HG03025 (cell line): Measurements from ENCODE around the gene AGBL1.

Source experiments
- ATAC-seq: cut with Tn5 transposase; IDR thresholded peaks from one replicate; pipeline ENCODE4 v1.9.1; 2021; ENCODE audit warnings: mild to moderate bottlenecking, moderate library complexity; ENCODE audit not compliant: unreplicated experiment, low FRiP score

The AGBL1 gene

DNA sequence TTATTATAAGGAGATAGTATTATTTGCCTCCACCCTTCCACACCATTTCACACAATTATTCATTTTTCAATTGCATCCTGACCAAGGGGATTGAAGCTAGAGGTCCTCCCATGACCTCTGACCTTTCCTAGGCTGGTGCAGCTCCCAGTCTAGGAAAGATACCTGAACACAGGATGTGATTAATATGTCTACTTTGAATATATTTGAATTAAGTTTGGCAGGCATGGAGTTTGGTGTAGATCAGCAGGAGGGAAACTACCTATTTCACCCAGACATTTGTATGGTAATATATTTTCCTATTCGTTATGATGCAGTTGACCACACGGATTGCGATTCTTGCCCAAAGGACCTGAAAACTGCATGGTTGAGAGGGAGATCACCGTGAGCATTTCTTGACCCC lies 596.3 kb downstream of the AGBL1 start:
- ATAC-seq = no peak

DNA sequence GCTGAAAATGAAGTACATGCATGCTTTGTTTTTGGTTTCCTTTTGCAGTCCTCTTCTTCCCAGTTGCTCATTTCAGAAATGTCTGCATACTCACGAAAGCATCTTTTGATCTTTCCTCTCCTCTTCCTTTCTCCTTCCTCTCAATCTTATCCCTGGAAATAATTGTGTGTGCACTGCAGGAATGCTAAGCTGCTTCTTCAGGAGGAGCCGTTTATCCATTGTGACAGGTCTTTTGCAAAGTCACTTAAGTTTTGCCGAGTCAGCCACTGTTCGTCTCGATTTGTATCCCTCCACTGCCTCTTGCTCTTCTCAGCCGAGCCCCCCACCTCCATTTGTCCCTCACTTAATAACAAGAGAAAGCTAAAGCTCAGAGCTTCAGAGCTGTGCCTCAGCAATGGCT lies 597.6 kb downstream of the AGBL1 start:
- ATAC-seq = no peak

DNA sequence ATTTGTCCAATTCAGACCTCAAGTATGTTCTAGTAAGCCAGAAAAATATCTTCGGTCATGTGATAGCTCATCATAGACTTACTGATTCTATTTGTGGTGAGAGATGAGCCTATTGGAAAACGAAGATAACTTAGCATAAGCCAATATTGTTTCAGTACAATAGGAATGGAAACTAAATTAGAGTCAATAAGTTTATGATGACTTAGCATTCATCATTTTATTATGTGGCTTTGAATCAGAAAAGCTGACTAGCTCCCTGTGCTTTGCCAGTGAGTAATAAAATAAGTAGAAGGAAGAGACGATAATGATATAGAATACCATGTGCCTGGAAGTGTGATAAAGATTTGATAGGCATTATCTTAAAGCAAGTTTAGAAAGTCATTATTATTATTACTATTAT lies 605.6 kb downstream of the AGBL1 start:
- no peak for ATAC-seq

DNA sequence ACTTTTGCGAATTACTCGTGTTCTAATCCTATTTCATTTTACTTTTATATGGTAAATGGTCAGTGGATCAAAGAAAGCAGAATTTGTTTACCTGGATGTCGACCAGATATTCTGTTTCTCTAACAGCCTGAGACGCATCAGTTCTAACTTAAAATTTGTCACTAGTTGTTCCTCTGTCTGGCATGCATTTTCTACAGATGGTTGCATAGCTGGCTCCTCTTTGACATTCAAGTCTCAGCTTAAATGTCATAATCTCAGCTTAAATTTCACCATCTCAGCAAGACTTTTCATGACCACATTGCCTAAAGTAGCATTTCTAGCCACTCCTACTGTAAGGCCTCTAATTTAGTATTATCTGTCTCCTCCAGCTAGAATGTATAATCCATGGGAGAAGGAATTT lies 609.3 kb downstream of the AGBL1 start:
- ATAC-seq = no peak

DNA sequence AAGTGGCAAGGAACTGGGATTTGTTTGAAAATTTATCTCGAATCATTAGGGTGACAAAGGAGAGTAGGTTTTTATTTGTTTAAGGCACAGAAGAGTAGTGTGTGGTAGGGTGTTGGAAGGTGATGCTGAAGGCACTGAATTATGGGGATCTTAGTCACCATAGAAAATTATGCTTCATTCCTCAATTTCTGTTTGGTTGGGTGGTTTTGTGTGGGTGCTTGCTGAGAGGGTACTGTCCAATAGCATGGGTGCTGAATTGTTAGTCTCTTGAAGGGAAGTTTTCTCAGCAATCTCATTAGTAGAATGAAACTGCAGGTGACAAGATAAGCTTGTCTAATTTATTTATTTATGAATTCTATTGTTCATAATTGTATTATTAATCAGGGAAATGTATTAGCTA lies 610.9 kb downstream of the AGBL1 start:
- ATAC-seq = no peak

DNA sequence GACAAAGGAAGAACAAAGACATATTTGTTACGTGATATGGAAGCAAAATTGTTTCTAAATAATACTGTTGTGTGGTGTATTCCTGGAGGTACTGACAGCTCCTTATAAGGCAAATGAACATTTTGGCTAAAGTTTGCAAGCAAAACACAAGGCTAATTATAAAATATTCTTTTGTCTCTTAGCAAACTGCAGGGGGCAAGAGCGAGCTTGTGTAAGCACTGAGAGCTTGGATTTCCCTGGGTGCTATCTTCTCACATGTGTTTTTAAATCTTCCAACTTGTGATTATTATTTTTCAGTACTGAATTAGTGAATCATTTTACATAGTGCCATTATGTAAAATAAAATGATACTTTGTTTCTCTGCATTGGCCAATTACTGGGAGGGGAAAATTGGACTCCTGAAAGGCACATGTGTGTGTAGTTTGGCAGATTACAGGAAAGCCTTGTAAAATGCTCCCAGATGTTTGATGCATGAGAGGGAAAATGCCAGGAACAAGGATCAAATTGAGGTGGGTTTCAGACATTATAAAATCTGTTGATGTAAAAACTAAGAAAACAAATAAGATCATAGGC lies 611.5 kb downstream of the AGBL1 start:
- no peak for ATAC-seq

DNA sequence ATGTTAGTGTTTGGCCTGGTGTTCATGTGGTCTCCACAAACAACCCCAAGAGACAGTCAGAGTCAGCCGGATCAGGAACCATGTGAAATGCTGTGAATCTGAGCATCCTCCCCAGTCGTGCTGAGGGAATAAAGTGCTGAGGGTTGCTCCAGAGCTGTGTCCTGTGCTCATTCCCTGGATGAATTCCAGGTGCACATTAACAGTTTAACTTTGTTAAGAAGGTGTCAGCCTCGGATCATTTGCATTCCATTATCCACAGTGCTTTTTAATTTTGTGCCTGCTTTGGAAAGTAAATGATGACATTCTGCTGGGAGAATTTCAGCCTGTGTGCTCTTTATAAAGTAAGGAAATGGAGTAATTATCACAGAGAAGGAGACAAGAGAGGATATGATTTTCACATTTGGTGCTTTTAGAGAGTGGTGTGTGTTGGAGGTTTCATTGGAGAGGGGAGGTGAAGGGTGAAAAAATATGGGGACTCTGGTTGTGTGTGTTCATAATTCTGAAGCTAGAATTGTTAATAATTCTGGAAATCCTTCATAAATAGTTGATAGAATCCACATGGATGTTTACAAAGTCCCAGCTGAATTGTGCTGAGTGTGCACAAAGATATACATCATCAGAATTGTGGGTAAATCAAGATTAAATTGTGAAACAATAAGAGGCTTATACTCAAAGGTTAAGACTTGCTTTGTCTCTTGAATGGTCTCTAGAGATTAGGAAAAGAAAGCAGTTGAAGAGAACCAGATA lies 621.4 kb downstream of the AGBL1 start:
- no peak for ATAC-seq

DNA sequence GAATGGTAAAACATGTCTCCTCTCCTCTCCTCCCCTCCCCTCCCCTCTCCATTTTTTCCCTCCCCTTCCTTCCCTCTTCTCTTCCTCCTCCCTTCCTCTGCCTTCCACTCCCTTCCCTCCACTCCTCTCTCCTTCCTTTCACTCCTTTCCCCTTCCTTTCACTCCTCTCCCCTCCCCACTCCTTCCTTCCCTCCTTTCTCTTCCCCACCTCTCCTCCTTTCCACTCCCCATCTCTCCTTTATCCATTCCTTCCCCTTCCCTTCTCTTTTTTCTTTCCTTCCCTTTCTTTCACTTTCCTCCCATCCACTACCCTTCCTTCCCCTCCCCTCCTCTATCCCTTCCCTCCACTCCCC lies 621.9 kb downstream of the AGBL1 start:
- ATAC-seq = no peak

DNA sequence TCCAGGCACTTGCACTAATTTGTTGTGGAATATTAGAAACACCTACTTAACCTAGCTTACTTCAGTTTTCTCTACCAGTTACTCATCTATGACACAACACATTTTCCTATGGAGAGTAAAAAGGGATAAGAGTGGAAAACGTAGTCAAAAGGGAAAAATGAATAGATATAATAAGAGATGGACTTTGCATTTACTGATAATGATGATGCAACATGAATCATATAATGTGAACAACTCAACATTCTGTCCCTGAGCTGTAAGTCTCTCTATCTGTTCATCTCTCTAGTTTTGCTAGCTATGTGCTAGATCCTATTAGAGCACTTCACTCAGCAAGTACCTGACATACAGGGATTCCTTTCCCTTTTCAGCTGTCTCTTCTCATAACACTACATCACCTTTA lies 627.1 kb downstream of the AGBL1 start:
- ATAC-seq = no peak

DNA sequence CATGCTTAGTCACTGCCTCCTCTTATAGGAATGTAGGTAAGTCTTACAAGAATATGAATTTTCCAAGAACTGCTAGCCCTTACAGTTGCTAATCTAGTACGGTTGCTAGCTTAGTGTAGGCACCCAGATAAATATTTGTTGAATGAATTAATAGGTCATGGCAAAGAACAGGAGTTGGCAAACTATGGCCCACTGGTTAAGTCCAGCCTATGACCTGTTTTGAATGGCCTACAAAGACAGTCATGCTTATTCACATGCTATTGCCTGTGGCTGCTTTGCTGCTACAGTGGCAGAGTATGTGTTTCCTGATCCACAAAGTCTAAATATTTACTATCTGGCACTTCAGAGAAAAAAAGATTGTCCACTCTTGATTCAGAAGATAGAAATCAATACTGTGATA lies 631.8 kb downstream of the AGBL1 start:
- no peak for ATAC-seq

DNA sequence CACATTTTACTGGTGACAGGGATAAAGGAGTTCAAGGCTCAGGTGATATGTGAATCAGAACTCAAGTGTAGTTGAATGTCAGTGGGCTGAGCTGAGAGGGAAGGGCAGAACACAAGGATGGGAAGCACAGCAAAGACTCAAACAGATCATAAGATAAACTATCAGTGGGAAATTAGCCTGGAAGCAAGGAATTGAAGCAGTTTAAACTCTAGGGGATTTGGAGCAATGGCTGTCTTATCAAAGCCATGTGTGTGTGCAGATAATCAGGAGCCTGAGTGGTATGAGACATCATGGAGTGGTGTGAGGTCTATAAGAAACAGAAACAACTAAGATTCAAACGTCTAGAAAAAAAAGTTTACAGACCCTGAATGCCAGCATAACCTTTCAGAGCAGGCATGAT lies 634.6 kb downstream of the AGBL1 start:
- no peak for ATAC-seq

DNA sequence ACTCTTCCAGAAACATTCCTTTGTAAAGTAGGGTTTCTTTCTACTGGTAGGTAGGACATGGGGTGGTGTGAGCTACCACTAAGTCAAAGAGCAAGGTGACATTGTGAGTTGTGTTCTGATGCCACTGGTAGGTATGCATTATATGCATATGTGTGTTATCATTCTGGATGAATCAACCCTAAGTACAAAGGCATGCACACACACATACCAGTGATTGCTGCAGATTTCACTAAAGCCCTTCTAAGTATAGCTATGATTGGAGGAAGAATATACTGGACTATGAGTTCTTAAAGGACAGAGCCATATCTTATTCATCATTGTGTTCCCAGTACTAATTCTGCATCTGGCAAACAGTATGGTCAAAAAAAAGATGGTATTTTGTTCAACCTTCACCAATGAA lies 646.0 kb downstream of the AGBL1 start:
- ATAC-seq = no peak

DNA sequence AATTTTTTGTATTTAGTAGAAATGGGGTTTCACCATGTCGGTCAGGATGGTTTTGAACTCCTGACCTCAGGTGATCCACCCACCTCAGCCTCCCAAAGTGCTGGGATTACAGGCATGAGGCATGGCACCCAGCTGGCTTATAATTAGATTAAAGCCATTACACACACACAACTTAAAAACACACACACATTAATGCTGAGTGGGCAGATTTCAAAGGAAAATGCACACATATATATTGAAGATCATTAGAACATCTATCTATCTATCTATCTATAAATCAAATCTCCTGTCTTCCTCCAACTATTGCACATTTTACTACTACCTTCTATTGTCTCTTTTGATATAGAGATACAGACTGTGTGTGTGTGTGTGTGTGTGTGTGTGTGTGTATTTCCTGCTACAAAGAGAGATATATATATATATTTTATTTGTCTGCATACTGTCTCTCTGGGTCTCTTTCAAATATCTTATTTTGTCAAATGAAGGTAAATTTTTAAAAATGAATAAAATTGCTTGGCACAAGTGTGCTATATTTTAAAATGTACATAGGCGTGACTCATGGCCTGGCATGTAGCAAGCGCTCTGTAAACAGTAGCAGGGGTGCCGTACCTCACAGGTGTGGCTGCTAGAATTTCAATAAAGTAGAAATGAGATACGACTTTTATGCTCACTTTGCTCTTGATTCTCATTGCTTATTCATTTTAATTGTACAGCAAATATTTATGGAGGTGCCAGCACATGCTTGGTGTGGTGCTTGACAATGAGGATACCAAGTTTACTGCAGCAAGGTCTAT lies 655.8 kb downstream of the AGBL1 start:
- no peak for ATAC-seq

DNA sequence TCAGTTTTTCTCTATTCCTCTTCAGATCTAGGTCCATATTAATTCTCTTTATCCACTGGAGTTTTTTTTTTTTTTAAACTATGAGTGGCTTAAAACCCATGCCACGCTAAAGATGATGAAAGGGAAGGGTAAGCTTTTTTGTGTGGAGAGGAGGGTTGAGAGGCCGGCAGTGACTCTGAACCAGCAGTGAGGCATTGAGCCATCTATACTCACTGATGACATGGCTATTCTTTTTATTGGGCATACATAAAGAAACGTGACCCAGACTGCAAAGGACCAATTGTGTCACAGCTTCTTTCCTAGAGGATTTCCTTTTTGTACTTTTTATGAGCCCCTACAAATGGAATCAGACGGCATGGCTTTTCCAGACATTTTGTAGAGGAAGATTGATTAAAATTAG lies 662.2 kb downstream of the AGBL1 start:
- no peak for ATAC-seq

DNA sequence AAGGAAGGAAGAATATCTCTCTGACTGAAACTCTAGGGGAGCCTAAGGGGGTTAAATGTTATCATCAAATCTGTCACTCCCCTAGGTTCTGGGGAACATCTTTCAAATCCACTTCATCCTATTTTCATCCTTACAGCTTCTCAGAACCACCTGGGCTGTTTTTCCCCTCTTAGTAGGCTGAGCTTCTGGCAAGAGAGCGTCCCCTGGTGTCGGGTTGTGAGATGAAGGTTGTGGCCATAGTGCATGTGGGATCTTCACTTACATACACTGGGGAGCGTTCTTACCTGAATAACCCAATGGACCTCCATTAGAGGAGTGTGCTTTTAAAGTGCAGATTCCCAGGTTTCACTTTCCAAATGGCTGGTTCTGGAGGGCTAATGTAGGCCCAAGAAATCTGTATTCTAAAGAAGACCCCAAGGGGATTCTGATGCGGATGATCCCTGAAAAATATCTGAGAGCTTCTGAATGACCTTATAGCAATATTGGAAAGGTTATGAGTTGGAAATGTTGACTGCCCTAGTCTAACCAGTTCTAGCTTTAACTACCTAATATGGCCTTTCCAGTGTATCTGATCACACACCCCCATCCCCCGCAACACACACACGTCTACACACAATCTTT lies 663.7 kb downstream of the AGBL1 start:
- no peak for ATAC-seq

DNA sequence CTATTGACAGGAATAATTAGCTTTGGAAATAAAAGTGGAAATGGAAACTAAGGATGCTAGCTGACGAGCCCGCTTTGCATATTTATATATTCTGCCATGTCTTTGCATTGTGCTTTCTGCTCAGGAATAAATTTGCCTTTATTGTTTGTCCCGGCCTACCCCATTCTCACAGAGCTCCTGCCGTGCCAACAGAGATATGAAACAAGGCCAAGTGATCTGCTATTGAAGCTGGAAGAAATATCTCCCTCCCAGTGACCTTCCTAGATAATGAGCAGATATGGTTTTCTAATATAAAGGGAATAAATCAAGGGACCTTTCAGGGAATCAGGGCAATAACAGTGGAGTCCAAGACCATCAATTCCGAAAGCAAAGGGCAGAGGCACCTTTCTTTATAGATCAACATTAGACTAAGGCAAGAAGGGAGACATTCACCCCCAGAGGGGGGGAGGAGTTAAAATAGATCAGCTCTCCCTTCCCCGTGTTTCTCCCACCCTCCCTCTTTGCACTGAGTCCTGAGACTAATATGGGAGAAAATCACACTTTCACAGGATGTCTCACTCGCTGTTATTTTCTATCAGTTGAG lies 664.6 kb downstream of the AGBL1 start:
- no peak for ATAC-seq

DNA sequence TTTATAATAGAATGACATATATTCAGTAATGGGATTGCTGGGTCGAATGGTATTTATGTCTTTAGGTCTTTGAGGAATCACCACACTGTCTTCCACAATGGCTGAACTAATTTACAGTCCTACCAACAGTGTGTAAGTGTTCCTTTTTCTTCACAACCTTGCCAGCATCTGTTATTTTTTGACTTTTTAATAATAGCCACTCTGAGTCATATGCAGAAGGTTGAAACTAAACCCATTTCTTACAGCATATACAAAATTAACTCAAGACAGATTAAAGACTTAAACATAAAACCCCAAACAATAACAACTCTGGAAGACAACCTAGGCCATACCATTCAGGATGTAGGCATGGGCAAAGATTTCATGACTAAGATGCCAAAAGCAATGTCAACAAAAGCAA lies 671.4 kb downstream of the AGBL1 start:
- no peak for ATAC-seq

DNA sequence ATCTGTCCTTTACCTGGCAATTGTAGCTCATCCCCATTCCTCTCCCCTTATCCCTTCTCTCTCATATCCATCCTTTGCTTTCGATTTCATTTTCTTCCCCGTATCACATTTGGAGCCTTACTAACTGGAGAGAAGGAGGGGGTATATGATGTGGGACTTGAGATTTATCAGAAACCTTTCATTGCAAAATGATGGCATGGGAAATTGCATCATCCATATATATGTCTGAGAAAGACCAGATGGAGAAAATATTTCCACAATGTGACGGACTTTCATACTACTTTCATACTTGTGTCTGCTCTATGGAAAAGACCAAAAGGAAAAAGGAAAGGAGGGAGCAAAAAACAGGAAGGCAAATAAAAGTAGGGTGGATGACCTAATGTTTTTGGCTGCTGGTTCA lies 675.2 kb downstream of the AGBL1 start:
- no peak for ATAC-seq

DNA sequence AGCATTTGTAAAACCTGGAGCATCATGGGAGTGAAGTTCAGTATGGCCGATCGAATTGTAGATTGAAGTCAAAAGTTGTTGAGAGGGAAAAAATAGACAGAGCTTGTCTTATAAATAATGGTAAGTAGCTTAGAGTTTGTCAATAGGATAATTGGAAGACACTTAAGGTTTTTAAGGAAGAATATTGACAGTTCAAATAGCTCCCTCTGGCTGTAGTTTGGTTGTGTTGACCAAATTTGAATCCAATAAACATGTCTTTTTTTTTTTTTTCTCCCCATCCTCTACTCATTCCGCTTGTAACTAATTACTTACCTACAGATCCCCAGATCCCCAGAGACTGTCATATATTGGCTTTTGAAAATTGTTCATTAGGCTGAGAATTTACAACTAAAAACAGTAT lies 677.0 kb downstream of the AGBL1 start:
- ATAC-seq = no peak

DNA sequence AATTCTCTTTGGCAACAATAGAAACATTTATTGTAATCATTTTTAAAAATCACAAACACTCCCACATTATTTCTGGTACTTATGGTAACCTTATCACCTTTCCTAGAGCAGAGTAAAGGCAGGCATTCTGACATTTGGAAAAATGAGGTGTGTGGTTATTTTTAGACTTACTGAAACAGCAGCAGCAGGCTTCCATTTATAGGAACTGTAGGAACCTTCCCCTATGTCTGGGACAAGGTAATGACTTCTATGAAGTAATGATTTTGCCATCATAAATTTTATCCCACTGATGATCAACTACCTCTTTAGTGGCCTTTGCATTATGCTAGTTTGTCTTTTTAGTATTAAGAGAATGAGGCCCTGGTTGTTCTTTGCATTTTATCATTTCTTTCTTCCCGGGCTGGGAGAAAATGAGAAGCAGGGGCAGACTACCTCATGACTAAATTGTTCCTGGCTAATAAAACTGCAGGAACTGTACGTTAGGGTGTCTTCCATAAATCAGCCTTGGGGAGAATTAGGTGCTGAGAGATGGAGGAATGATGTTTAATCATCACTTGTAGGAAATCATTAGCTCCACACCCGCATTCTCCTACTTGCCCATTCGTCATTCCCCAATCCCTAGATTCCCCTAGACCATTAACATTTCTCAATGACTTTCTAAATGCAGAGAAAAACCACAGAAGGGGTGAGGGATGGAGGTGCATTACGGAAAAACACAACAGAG lies 680.3 kb downstream of the AGBL1 start:
- ATAC-seq = no peak

DNA sequence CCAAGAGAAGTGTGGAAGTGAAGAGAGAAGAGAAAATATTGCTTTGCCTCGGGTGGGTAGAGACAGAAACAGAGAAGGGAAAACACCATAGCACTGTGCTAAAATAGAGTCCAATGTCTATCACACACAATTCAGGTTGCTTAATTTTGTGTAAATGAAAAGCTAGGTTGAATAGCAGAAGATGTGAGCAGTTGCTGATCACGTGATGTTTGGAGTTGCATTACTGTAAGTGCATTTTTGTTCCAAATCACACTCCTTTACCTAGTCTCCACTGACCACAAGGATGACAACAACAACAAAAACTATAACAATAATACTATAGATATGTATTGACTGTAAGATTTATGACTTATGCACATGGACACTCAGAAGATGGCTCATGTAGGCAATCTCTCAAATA lies 683.2 kb downstream of the AGBL1 start:
- ATAC-seq = no peak
